Effector memory CD4-positive, alpha-beta T cell (primary cell): ENCODE results near the gene CARMIL3.

Source experiments
- DNase-seq, 3 donors: peaks; one replicate each; pipeline ENCODE4 v3.0.0-alpha.2; 2020
- H3K27ac ChIP-seq: 2 replicates; pipeline ENCODE4 v1.7.0; 2013; ENCODE audit warnings: mild to moderate bottlenecking, low read length, moderate library complexity; ENCODE audit not compliant: insufficient read depth, poor library complexity, severe bottlenecking
- H3K27me3 ChIP-seq: replicated peaks from 2 replicates; pipeline ENCODE4 v1.7.0; 2013; ENCODE audit warnings: mild to moderate bottlenecking, low read length; ENCODE audit not compliant: insufficient read depth, control insufficient read depth, poor library complexity, severe bottlenecking
- H3K36me3 ChIP-seq: 2 replicates; pipeline ENCODE4 v1.7.0; 2013; ENCODE audit warnings: mild to moderate bottlenecking, low read length, moderate library complexity; ENCODE audit not compliant: control insufficient read depth, insufficient read depth
- H3K4me1 ChIP-seq: 2 replicates; pipeline ENCODE4 v1.7.0; 2013; ENCODE audit warnings: low read length, mild to moderate bottlenecking; ENCODE audit not compliant: control insufficient read depth, insufficient read depth, poor library complexity, severe bottlenecking
- H3K4me3 ChIP-seq: 2 replicates; pipeline ENCODE4 v1.7.0; 2013; ENCODE audit warnings: low read length, low read depth, mild to moderate bottlenecking; ENCODE audit not compliant: insufficient read depth, poor library complexity, severe bottlenecking
- H3K9me3 ChIP-seq: 2 replicates; pipeline ENCODE4 v1.7.0; 2013; ENCODE audit warnings: mild to moderate bottlenecking, low read length, moderate library complexity; ENCODE audit not compliant: control insufficient read depth

The CARMIL3 gene

GRCh38 chr14:24086193-24086955 is 34.6 kb downstream of the CARMIL3 start:
- Histone ChIP-seq H3K9me3 (no peaks in the 10 kb centered on the region), H3K27me3 (no peaks in the 10 kb centered on the region), H3K4me3 (no peak overlapping the region), H3K36me3 (no peaks in the 10 kb centered on the region), H3K27ac (no peak overlapping the region), H3K4me1 (peaks cover 4% of the 10 kb centered on the region)
- DNase-seq = no peak

GRCh38 chr14:24087004-24087403 is 35.2 kb downstream of the CARMIL3 start:
- no peak for DNase-seq
- H3K9me3 ChIP-seq = no peaks in the 10 kb centered on the region
- H3K36me3 ChIP-seq = no peaks in the 10 kb centered on the region
- no peaks in the 10 kb centered on the region for H3K4me1 ChIP-seq
- no peaks in the 10 kb centered on the region for H3K27me3 ChIP-seq
- H3K4me3 ChIP-seq = no peak overlapping the region
- no peak overlapping the region for H3K27ac ChIP-seq

GRCh38 chr14:24088095-24088494 is 36.3 kb downstream of the CARMIL3 start:
- Histone ChIP-seq H3K36me3 (no peaks in the 10 kb centered on the region), H3K4me1 (no peaks in the 10 kb centered on the region), H3K27ac (no peak overlapping the region), H3K27me3 (no peaks in the 10 kb centered on the region), H3K9me3 (no peaks in the 10 kb centered on the region), H3K4me3 (no peak overlapping the region)
- DNase-seq = no peak

GRCh38 chr14:24089890-24090289 is 38.1 kb downstream of the CARMIL3 start:
- no peak for DNase-seq
- Histone ChIP-seq H3K4me1 (no peaks in the 10 kb centered on the region), H3K27ac (no peak overlapping the region), H3K27me3 (no peaks in the 10 kb centered on the region), H3K4me3 (no peak overlapping the region), H3K9me3 (no peaks in the 10 kb centered on the region), H3K36me3 (no peaks in the 10 kb centered on the region)

GRCh38 chr14:24092110-24092504 is 40.3 kb downstream of the CARMIL3 start:
- no peaks in the 10 kb centered on the region for H3K9me3 ChIP-seq
- H3K27me3 ChIP-seq = no peaks in the 10 kb centered on the region
- no peak for DNase-seq
- no peak overlapping the region for H3K27ac ChIP-seq
- no peaks in the 10 kb centered on the region for H3K36me3 ChIP-seq
- H3K4me1 ChIP-seq = no peaks in the 10 kb centered on the region
- no peak overlapping the region for H3K4me3 ChIP-seq

GRCh38 chr14:24092505-24093206 is 40.8 kb downstream of the CARMIL3 start:
- no peak for DNase-seq
- Histone ChIP-seq H3K27me3 (no peaks in the 10 kb centered on the region), H3K4me1 (no peaks in the 10 kb centered on the region), H3K27ac (no peak overlapping the region), H3K4me3 (no peak overlapping the region), H3K36me3 (no peaks in the 10 kb centered on the region), H3K9me3 (no peaks in the 10 kb centered on the region)

- Histone ChIP-seq H3K27me3 (no peaks in the 10 kb centered on the region), H3K4me1 (no peaks in the 10 kb centered on the region), H3K9me3 (no peaks in the 10 kb centered on the region), H3K27ac (peak overlapping the region; percentile 84), H3K36me3 (peaks cover 3% of the 10 kb centered on the region), H3K4me3 (peak overlapping the region; percentile 90)
- no peak for DNase-seq
These were observed 41.5 kb downstream of the CARMIL3 start for GRCh38 chr14:24093207-24093900.

- H3K27me3 ChIP-seq = no peaks in the 10 kb centered on the region
- peaks cover 7% of the 10 kb centered on the region for H3K36me3 ChIP-seq
- H3K4me3 ChIP-seq = peak within 1 kb of the TSS; percentile 90
- peak; percentile 61 to 70 (median 62) for DNase-seq
- H3K9me3 ChIP-seq = no peaks in the 10 kb centered on the region
- peak within 1 kb of the TSS; percentile 84 for H3K27ac ChIP-seq
- H3K4me1 ChIP-seq = no peaks in the 10 kb centered on the region
These were observed 42.4 kb downstream of the CARMIL3 start, which contains the start of gene PCK2 for GRCh38 chr14:24093901-24094840. Gene PCK2 (plus strand): TSS chr14:24094311. CDS start chr14:24094406, 95 bp downstream.

GRCh38 chr14:24094841-24095270 is 43.0 kb downstream of the CARMIL3 start:
- H3K4me1 ChIP-seq = no peaks in the 10 kb centered on the region
- H3K27me3 ChIP-seq = no peaks in the 10 kb centered on the region
- H3K27ac ChIP-seq = peak overlapping the region; percentile 84
- H3K36me3 ChIP-seq = peaks cover 14% of the 10 kb centered on the region
- DNase-seq = no peak
- no peaks in the 10 kb centered on the region for H3K9me3 ChIP-seq
- H3K4me3 ChIP-seq = peak overlapping the region; percentile 90
